HG02840 (cell line): Measurements from ENCODE around the gene DPM3.

Experiments used
- ATAC-seq: cut with Tn5 transposase; IDR thresholded peaks from one replicate; pipeline ENCODE4 v1.9.1; 2021; ENCODE audit warnings: mild to moderate bottlenecking, moderate library complexity, moderate number of reproducible peaks; ENCODE audit not compliant: unreplicated experiment, low FRiP score

The DPM3 gene

GRCh38 chr1:155105604-155106011 lies 34.7 kb downstream of the DPM3 start:
- ATAC-seq = no peak

- no peak for ATAC-seq
Observed at GRCh38 chr1:155104605-155105534, 35.5 kb downstream of the DPM3 start.

GRCh38 chr1:155103325-155103724 lies 37.0 kb downstream of the DPM3 start:
- no peak for ATAC-seq

GRCh38 chr1:155099331-155099730 lies 41.0 kb downstream of the DPM3 start:
- ATAC-seq = no peak

- no peak for ATAC-seq
Observed at GRCh38 chr1:155094622-155094948, 45.7 kb downstream of the DPM3 start.

- ATAC-seq = no peak
Observed at GRCh38 chr1:155093911-155094621, 46.3 kb downstream of the DPM3 start.

GRCh38 chr1:155092641-155093040 lies 47.7 kb downstream of the DPM3 start:
- ATAC-seq = no peak

- ATAC-seq = no peak
Observed at GRCh38 chr1:155092131-155092530, 48.2 kb downstream of the DPM3 start.

- no peak for ATAC-seq
Observed at GRCh38 chr1:155091071-155092051, 49.0 kb downstream of the DPM3 start.
